ENCODE measurements around the gene FHIP1A.

GRCh38 chr4:151438154-151438553, 29.2 kb downstream of the FHIP1A start:
- no peak for TF ChIP-seq TAF1 (IDR thresholded peaks at IDR 0.05; ENCODE audit: borderline replicate concordance, insufficient read depth, low read length)
- TF ChIP-seq REST (IDR thresholded peaks at IDR 0.05; ENCODE audit: insufficient read depth in 1 of 2, low read depth in 2 of 2, low read length in 2 of 2) = no peak
- no peak for TF ChIP-seq POLR2AphosphoS5 (IDR thresholded peaks at IDR 0.05; ENCODE audit: low read depth, low read length)
- TF ChIP-seq SIN3A (IDR thresholded peaks at IDR 0.05; ENCODE audit: borderline replicate concordance, insufficient read depth, low read length) = no peak
- TF ChIP-seq FOXP2 (optimal IDR thresholded peaks at IDR 0.05; ENCODE audit: borderline replicate concordance, extremely low read depth, extremely low read length, insufficient read depth) = no peak
